ENCODE results near the gene ERF. TPM values are rescaled to one million over a fixed set of nuclear protein-coding genes. Genes with fewer than 3 reads are reported as not detected.

ERF gene
- polyA plus RNA-seq, 1 of the 3 experiments (the other 2 are of a cell fraction): 89.6 TPM

GRCh38 chr19:42229301-42229854 lies 25.6 kb downstream of the ERF start:
- H3K9me3 ChIP-seq: no peaks in the 10 kb centered on the region
- POLR2A ChIA-PET: interaction anchor here (0.8 to 1.4 kb wide), 4 partner anchors 9 to 168 kb away, joined by 3 to 7 read pairs (median 3); partner anchors contain the start of gene ZNF526
- H3K27me3 ChIP-seq (ENCODE audit: insufficient read depth): no peaks in the 10 kb centered on the region
- H3K79me2 ChIP-seq (ENCODE audit: insufficient read depth): peaks cover 20% of the 10 kb centered on the region; the same call in 1 of the 2 replicates
- no peak overlapping the region for H3K4me3 ChIP-seq (ENCODE audit: low read depth in 2 of 2, low read length in 1 of 2)
- H3F3A ChIP-seq (replicated peaks; ENCODE audit: insufficient read depth): peaks cover 31% of the 10 kb centered on the region
- peaks cover 44% of the 10 kb centered on the region for H4K20me1 ChIP-seq (ENCODE audit: insufficient read depth)
- H3K4me1 ChIP-seq (ENCODE audit: control insufficient read depth in 1 of 2, insufficient read depth in 2 of 2, low read depth in 1 of 2, low read length in 1 of 2): no peaks in the 10 kb centered on the region; a peak in 2 of 4 replicates
- H3K36me3 ChIP-seq (replicated peaks in 1 of 2; ENCODE audit: control insufficient read depth in 1 of 2, insufficient read depth in 2 of 2, low read length in 1 of 2): peaks cover 27 to 78% of the 10 kb centered on the region in 2 experiments
- no peak overlapping the region for H3K27ac ChIP-seq (ENCODE audit: low read depth in 2 of 2, low read length in 1 of 2)
- no peak overlapping the region for H3K4me2 ChIP-seq
- no peak for DNase-seq
- H2AFZ ChIP-seq (ENCODE audit: low read depth): no peak overlapping the region
- WGBS (ENCODE audit: low lambda C conversion rate): 97% methylated on average over 3 of the region's 4 CpGs
- TF ChIP-seq CTCF (IDR thresholded peaks at IDR 0.05): peak; percentile 27
- no peak for TF ChIP-seq NRF1 (IDR thresholded peaks at IDR 0.05; ENCODE audit: low read depth, low read length)
- no peak overlapping the region for H3K9ac ChIP-seq
- CTCF ChIA-PET: interaction anchor here (0.8 to 1.8 kb wide), 4 partner anchors 11 to 67 kb away, joined by 3 to 5 read pairs (median 3); no protein-coding TSS in a partner anchor
- no peaks in the 10 kb centered on the region for H3K9me2 ChIP-seq

GRCh38 chr19:42228641-42229040 lies 26.3 kb downstream of the ERF start:
- no peak overlapping the region for H3K4me3 ChIP-seq (ENCODE audit: low read depth in 2 of 2, low read length in 1 of 2)
- WGBS (ENCODE audit: low lambda C conversion rate): 81% methylated on average over 4 of the region's 4 CpGs
- no peaks in the 10 kb centered on the region for H3K9me2 ChIP-seq
- peaks cover 31% of the 10 kb centered on the region for H3F3A ChIP-seq (replicated peaks; ENCODE audit: insufficient read depth)
- no peak overlapping the region for H3K9ac ChIP-seq
- no peak overlapping the region for H3K4me2 ChIP-seq
- POLR2A ChIA-PET: interaction anchor here (1.3 to 1.4 kb wide), 2 partner anchors 9 to 168 kb away, joined by 3 to 7 read pairs; partner anchors contain the start of gene ZNF526
- CTCF ChIA-PET: interaction anchor here (0.9 to 1.8 kb wide), 2 partner anchors 12 to 120 kb away, joined by 5 read pairs; no protein-coding TSS in a partner anchor
- no peaks in the 10 kb centered on the region for H3K27me3 ChIP-seq (ENCODE audit: insufficient read depth)
- H3K79me2 ChIP-seq (ENCODE audit: insufficient read depth): peaks cover 24% of the 10 kb centered on the region; the same call in 1 of the 2 replicates
- no peak overlapping the region for H3K27ac ChIP-seq (ENCODE audit: low read depth in 2 of 2, low read length in 1 of 2)
- 0 out of 2 replicates have a peak, but pooled peaks have one; percentile 6 for TF ChIP-seq POLR2AphosphoS5 (IDR thresholded peaks at IDR 0.05; ENCODE audit: low read depth, low read length)
- no peak for TF ChIP-seq USF1 (IDR thresholded peaks at IDR 0.05; ENCODE audit: borderline replicate concordance, low read depth)
- no peak for TF ChIP-seq GATA2 (CRISPR knock-in tag; IDR thresholded peaks at IDR 0.05)
- TF ChIP-seq CHD2 (IDR thresholded peaks at IDR 0.05; ENCODE audit: low read length, partially characterized antibody): no peak
- no peak for TF ChIP-seq FOSL2 (IDR thresholded peaks at IDR 0.05; ENCODE audit: borderline replicate concordance, low read depth)
- TF ChIP-seq SMC3 (IDR thresholded peaks at IDR 0.05; ENCODE audit: low read depth, low read length): no peak
- H4K20me1 ChIP-seq (ENCODE audit: insufficient read depth): peaks cover 44% of the 10 kb centered on the region
- peaks cover 21 to 74% of the 10 kb centered on the region in 2 experiments for H3K36me3 ChIP-seq (replicated peaks in 1 of 2; ENCODE audit: control insufficient read depth in 1 of 2, insufficient read depth in 2 of 2, low read length in 1 of 2)
- DNase-seq: no peak
- H3K9me3 ChIP-seq: no peaks in the 10 kb centered on the region
- H2AFZ ChIP-seq (ENCODE audit: low read depth): no peak overlapping the region
- H3K4me1 ChIP-seq (ENCODE audit: control insufficient read depth in 1 of 2, insufficient read depth in 2 of 2, low read depth in 1 of 2, low read length in 1 of 2): no peaks in the 10 kb centered on the region; a peak in 2 of 4 replicates

Data from SK-N-SH (cell line).